Glomerular visceral epithelial cell (primary cell): ENCODE results near the gene CDH3.

Experiments
- DNase-seq: peaks from one replicate; pipeline ENCODE4 v3.0.0-alpha.2; 2016; ENCODE audit errors: extremely low spot score

CDH3 gene

GRCh38 chr16:68644715-68645493 is at the start of gene CDH3:
CDH3 (plus strand) TSS chr16:68645310; CDS start chr16:68645380, 70 bp downstream.
- no peak for DNase-seq

- no peak for DNase-seq
Measured at GRCh38 chr16:68596266-68596665, 48.8 kb upstream of the CDH3 start.

- DNase-seq: no peak
Measured at GRCh38 chr16:68599586-68599985, 45.5 kb upstream of the CDH3 start.

GRCh38 chr16:68605746-68606145 is 39.4 kb upstream of the CDH3 start:
- peak; percentile 14 for DNase-seq

GRCh38 chr16:68607443-68607842 is 37.7 kb upstream of the CDH3 start:
- no peak for DNase-seq

DNA sequence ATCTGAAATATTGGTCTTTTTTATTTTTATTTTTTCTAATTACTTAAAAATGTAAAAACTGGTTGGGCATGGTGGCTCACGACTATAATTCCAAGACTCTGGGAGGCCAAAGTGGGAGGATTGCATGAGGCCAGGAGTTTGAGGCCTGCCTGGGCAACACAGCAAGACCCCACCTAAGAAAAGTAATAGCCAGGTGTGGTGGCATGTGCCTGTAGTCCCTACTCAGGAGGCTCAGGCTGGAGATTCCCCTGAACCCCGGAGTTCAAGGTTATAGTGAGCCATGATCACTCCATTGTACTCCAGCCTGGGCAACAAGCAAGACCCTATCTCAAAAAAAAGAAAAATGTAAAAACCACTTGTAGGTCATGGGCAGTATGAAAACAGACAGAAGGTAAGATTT is 36.8 kb upstream of the CDH3 start:
- DNase-seq: no peak

- no peak for DNase-seq
Measured at GRCh38 chr16:68612996-68613395, 32.1 kb upstream of the CDH3 start.

DNA sequence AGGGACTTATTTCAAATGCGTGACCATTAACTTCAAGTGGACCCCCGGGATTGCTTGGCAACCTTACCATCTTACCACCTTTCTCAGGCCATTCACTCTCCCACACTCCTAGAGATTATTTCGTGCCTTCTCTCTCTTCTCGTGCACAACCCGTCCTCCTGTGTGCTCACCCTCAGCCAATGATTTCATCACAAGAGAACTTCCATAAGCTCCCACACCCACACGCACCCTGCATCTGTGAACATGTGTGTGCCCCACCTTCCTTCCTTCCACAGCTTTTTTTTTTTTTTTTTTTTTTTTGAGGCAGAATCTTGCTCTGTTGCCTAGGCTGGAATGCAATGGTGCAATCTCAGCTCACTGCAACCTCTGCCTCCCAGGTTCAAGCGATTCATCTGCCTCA is 27.4 kb upstream of the CDH3 start:
- no peak for DNase-seq

DNA sequence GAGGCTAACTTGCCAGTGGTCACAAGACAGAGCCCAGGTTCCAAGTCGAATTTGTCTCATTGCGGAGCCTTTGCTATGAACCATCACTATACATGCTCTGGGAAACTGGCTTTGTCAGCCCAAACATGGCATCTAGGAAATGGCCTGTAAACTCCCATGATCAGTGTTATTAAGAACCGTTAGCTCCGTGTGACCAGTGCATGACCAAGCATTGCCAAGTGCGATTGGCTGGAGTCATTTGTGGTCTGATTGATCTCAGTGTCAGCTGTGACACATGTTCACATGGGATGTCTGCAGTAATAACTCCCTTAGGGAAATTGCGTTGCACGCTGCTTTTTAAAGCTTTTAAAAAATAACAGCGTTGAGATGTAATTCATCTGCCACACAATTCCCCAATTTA is 18.6 kb upstream of the CDH3 start:
- DNase-seq: no peak

DNA sequence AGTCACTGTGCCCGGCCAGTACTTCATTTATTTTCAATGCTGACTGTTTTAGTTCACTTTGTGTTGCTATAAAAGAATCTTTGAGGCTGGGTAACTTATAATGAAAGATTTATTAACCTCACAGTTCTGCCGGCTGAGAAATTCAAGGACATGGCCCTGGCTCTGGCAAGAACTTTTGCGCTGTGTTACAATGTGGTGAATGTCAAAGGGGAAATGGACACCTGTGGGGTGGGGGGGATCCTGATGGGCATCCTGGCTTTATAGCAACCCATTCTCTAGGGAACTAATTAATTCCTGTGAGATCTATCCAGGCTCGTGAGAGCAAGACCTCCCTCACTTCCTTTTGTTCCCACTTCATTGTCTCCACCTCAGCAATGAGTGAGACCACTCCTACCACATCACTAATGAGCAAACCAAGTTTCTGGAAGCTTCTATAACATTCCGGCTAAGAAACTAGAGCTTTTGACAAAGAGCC is 17.1 kb upstream of the CDH3 start:
- no peak for DNase-seq

DNA sequence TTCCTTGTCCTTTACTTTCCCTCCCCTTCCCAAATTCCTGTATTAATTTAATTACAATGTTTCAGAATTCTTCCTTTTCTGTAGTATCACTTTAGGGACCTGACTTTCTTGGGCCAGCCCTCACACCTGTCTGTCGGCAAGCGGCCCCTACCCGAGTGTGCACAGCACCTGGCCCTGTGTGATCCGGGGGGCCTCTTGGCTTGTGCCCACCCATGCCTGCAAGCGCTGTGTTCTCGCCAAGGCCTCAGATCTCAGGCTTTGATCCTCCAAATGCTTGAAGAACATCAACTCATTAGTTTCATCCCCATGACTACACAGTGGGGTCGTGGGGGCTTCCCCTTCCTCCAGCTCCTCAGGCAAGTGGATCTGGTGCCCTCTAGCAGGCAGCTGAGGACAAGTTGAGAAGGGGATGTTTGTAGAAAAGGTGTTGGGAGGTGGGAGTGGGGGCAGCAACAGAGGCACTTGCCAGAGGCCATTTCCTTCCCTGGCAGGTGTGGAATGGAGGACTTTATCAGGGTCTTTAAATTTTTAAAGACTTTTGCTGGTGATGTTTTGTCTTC is 15.7 kb upstream of the CDH3 start:
- DNase-seq: no peak

GRCh38 chr16:68636064-68636560 is 9.0 kb upstream of the CDH3 start:
- no peak for DNase-seq

GRCh38 chr16:68636818-68637217 is 8.3 kb upstream of the CDH3 start:
- no peak for DNase-seq

DNA sequence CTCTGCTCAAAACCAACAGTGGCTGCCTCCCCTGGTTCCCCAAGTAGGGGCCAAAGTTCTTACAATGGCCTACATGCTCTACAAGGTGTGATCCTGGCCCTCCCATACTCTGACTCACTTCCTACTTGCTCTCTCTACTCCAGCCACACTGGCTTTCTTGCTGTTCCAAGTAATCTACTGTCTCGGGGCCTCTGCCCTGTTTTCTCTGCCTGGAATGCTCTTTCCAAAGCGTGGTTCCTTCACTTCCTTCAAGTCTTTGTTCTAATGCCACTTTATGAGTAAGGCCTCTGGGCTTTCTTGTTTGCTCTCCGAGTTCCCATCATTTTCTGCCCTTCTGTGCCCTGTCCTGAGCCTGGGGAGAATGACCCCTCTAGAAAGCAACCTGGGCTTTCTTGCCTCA is 4.1 kb upstream of the CDH3 start:
- DNase-seq: no peak

DNA sequence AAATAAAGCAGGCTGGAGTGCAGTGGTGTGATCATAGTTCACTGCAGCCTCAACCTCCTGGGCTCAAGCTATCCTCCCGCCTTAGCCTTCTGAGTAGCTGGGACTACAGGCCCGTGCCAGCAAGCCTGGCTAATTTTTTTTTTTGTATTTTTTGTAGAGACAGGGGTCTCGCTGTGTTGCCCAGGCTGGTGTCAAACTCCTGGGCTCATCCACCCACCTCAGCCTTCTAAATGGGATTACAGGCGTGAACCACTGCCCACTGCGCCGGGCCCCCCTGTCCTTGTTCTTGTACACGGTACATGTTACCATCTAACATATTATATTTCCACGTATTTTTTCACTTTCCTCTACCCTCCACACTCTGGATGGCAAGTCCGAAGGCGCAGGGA is 3.1 kb upstream of the CDH3 start:
- no peak for DNase-seq

DNA sequence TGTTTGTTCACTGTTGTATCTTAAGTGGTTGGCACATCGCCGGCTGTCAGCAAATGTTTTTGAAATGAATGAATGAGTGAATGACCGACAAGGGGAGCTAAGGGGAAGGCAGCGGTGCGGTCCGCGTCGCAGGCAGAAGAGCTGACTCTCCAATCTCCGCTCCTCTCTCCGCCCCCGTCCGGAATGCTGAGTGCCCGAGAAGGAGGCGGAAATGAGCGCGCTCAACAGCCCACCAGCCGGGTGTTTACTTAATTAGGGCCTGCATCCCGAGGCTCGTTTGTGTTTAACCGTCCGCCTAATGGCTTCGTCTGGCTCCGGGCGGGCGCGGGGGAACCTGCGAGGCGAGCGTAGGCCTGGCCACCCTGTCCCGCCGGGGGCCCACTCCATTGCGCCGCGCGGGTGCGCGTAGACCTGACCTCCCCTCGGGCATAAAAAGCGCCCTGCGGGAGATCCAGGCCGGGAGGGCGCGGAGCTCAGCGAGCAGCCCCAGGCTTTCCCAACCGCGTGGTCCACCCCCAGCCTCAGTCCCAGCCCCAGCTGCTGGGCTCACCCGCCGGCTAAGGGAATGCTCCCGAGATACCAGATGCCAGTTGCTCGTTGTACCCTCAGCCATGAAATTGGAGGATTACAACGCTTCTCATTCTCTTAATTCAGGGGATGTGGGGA is 2.5 kb upstream of the CDH3 start:
- DNase-seq: no peak

- no peak for DNase-seq
Measured at GRCh38 chr16:68643227-68643626, 1.9 kb upstream of the CDH3 start.

DNA sequence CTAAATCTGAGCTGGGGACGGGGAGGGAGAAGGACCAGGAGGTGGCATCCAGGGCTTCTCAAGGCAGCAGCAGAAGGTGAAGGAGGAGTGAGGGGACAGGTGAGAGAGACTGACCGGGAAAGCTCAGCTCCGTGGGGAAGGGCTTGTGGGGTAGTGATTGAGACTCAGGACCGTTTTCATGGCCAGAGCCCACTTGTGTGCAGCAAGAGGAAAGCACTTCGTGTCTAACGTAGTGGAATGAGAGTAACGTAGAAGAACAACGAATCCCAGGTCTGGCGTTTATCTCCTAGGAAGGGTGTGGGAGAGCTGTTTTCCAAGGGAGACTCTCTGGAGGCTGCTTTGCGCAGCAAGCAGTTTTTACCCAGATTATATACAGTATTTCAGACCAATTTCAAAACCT is 1.3 kb upstream of the CDH3 start:
- DNase-seq: no peak

- no peak for DNase-seq
Measured at GRCh38 chr16:68644296-68644695, 814 bp upstream of the CDH3 start.

DNA sequence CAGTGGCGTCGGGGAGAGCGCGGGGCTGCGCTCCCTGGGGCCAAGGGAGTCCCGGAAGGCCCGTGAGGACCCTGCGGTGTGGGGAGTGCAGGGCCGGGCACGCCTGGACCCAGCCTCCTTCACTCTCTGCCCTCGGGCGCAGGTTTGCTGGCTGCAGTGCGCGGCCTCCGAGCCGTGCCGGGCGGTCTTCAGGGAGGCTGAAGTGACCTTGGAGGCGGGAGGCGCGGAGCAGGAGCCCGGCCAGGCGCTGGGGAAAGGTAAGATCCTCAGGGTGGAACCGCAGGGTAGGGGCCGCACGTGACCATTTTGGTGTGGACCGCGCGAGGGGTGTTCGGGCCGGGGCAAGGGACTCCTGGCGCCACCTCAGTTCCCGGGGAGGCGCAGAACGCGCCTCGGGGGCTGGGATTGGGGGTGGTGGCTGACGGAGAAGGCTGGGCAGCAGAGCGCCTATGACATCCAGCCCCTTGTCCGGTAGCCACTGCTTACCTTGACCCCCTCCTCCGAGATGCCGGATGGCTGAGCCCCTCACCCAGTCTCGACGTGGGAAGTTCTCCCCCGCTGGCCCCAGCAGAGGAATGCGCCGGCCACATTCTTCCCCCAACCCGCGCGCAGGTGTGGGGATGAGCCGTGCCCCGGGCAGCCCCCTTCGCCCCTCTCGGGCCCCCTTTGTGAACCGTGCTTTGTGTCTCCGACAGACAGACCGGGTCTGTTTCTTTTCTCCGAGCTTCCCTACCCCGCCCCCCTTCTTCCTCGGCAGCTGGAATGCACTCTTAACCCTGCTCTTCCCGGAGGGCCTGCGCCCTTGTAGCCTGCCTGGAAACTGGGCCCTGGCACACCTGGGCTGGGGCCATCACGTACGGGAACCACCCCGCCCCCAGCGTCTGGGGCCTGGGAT is 631 bp downstream of the CDH3 start:
- DNase-seq: no peak

GRCh38 chr16:68646953-68647659 is 2.0 kb downstream of the CDH3 start:
- DNase-seq: no peak
